ENCODE results near the gene SVIL. TPM values are rescaled to one million over a fixed set of nuclear protein-coding genes. Genes with fewer than 3 reads are reported as not detected.
A peak's percentile ranks its signal among the peaks of the same experiment; 100 is the strongest.

The SVIL gene
- total and polyA plus RNA-seq, 2 of the 13 experiments (the other 11 are each of a cell fraction or from before 2014, with no cell fraction given) = 3.9 to 12.1 TPM

- TF ChIP-seq PAXIP1 (CRISPR knock-in tag; conservative IDR thresholded peaks at IDR 0.05) (0 out of 2 replicates have a peak, but pooled peaks have one; percentile 37), ZNF687 (CRISPR knock-in tag; IDR thresholded peaks at IDR 0.05) (peak; percentile 98), ZNF720 (CRISPR knock-in tag; IDR thresholded peaks at IDR 0.05) (no peak), TFDP1 (CRISPR knock-in tag; IDR thresholded peaks at IDR 0.05; ENCODE audit: borderline replicate concordance) (peak; percentile 54; the same call in 1 of the 2 replicates), GFI1 (CRISPR knock-in tag; IDR thresholded peaks at IDR 0.05; ENCODE audit: borderline replicate concordance) (0 out of 2 replicates have a peak, but pooled peaks have one; percentile 21), NKX3-1 (CRISPR knock-in tag; IDR thresholded peaks at IDR 0.05) (0 out of 2 replicates have a peak, but pooled peaks have one; percentile 11), GZF1 (CRISPR knock-in tag; IDR thresholded peaks at IDR 0.05) (no peak), ZNF710 (CRISPR knock-in tag; IDR thresholded peaks at IDR 0.05; ENCODE audit: borderline replicate concordance) (no peak; the same call in 1 of the 2 replicates), ZNF570 (CRISPR knock-in tag; IDR thresholded peaks at IDR 0.05; ENCODE audit: borderline replicate concordance) (no peak), PHF8 (CRISPR knock-in tag; IDR thresholded peaks at IDR 0.05) (peak; percentile 81), AHR (CRISPR knock-in tag; IDR thresholded peaks at IDR 0.05) (no peak), TIGD3 (CRISPR knock-in tag; IDR thresholded peaks at IDR 0.05; ENCODE audit: borderline replicate concordance) (no peak), AGO1 (IDR thresholded peaks at IDR 0.05; ENCODE audit: low read depth, low read length, poor library complexity, severe bottlenecking) (peak; percentile 48), ZNF782 (CRISPR knock-in tag; IDR thresholded peaks at IDR 0.05; ENCODE audit: borderline replicate concordance) (no peak; the same call in 1 of the 2 replicates)
Observed at GRCh38 chr10:29409241-29410054, 225.3 kb downstream of the SVIL start (continued).
